Omental fat pad (tissue), 4 donors: ENCODE data around the gene C1QTNF9. TPM values are rescaled to one million over a fixed set of nuclear protein-coding genes. Genes with fewer than 3 reads are reported as not detected.
"Not testable (repeated sequence)": the region's sequence is repeated elsewhere in the genome, so short reads cannot be mapped to it uniquely, and the experiment has no call there.

Experiments used
- ATAC-seq: fragments of 150-250 bp; one replicate; pipeline ENCODE4 v1.9.1; 2016; ENCODE audit warnings: mild to moderate bottlenecking, moderate library complexity; ENCODE audit not compliant: low FRiP score
- DNase-seq: peaks from one replicate; pipeline ENCODE4 v3.0.0-alpha.2; 2019; ENCODE audit warnings: low spot score
- total RNA-seq, 4 donors: library from RNA; depleted of rRNA; stranded (reverse); fragments of >200 nt; gene quantifications; one replicate each; pipeline ENCODE4 v1.1.0, GENCODE V29; 2016
- TF ChIP-seq, protein P1 (sequence below), 3 donors: fragments of 450-650 bp; IDR thresholded peaks; one replicate each; pipeline ENCODE4 v1.5.1; 2016 to 2017; ENCODE audit warnings: antibody characterized with exemption in 3 of 3, mild to moderate bottlenecking in 3 of 3, moderate library complexity in 2 of 3

Gene C1QTNF9
- total RNA-seq, 4 donors from 2014 or later = 0.48 to 0.79 (median 0.69) TPM; not detected in 1

GRCh38 chr13:24341439-24341838 lies 32.1 kb downstream of the C1QTNF9 start:
- no peak for ATAC-seq
- DNase-seq = no peak
- TF ChIP-seq, protein P1, sequence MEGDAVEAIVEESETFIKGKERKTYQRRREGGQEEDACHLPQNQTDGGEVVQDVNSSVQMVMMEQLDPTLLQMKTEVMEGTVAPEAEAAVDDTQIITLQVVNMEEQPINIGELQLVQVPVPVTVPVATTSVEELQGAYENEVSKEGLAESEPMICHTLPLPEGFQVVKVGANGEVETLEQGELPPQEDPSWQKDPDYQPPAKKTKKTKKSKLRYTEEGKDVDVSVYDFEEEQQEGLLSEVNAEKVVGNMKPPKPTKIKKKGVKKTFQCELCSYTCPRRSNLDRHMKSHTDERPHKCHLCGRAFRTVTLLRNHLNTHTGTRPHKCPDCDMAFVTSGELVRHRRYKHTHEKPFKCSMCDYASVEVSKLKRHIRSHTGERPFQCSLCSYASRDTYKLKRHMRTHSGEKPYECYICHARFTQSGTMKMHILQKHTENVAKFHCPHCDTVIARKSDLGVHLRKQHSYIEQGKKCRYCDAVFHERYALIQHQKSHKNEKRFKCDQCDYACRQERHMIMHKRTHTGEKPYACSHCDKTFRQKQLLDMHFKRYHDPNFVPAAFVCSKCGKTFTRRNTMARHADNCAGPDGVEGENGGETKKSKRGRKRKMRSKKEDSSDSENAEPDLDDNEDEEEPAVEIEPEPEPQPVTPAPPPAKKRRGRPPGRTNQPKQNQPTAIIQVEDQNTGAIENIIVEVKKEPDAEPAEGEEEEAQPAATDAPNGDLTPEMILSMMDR (IDR thresholded peaks at IDR 0.05) = no peak

DNA sequence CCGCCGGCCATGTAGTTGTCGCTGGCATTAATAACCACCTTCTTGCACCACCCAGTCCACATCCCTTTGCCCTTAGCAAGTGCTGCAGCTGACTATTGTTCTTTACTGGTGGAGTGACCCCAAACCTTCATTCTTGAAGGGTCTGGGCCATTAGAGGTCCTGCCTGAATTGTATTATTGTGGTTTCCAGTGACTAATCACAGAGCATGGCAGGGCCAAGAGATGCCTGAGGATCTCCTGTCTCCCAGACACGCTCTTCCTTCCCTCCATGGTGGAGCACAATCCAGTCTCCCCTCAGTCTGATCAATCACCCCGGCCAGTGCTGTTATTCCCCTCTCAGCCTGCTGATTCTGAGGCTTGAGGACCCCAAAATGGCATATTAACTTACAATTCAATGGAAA lies 39.0 kb downstream of the C1QTNF9 start:
- DNase-seq (no peak), ATAC-seq (no peak)
- TF ChIP-seq, protein P1 (IDR thresholded peaks at IDR 0.05) = no peak

DNA sequence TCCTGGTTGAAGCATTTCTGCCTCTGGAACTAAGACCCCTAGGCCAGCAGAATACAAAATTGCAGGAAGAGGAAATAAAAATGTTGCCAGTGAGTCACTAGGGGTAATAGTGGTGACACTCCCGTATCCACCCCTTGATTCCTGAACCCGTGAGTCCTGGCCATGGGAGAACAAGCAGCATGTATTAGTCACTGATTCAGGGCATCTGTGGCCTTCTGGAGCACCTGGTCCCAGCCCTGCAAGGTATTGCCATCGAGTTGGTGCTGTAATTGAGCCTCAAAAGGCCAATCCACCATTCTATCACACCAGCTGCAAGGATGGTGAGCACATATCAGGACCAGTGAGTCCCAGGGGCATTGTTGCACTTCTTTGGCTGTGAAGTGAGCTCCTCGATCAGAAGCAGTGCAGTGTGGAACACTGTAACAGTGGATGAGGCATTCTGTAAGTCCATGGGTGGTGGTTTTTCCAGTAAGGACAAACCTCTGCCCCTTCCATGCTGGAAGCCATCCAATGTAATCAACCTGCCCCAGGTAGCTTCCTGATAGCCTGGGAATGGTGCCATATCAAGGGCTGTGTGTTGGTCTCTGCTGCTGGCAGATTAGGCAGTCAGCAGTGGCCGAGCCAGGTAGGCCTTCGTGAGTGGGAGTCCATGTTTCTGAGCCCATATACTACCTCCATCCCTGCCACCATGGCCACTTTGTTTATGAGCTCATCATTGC lies 39.6 kb downstream of the C1QTNF9 start:
- DNase-seq (no peak), ATAC-seq (no peak)
- TF ChIP-seq, protein P1 (IDR thresholded peaks at IDR 0.05) = no peak

DNA sequence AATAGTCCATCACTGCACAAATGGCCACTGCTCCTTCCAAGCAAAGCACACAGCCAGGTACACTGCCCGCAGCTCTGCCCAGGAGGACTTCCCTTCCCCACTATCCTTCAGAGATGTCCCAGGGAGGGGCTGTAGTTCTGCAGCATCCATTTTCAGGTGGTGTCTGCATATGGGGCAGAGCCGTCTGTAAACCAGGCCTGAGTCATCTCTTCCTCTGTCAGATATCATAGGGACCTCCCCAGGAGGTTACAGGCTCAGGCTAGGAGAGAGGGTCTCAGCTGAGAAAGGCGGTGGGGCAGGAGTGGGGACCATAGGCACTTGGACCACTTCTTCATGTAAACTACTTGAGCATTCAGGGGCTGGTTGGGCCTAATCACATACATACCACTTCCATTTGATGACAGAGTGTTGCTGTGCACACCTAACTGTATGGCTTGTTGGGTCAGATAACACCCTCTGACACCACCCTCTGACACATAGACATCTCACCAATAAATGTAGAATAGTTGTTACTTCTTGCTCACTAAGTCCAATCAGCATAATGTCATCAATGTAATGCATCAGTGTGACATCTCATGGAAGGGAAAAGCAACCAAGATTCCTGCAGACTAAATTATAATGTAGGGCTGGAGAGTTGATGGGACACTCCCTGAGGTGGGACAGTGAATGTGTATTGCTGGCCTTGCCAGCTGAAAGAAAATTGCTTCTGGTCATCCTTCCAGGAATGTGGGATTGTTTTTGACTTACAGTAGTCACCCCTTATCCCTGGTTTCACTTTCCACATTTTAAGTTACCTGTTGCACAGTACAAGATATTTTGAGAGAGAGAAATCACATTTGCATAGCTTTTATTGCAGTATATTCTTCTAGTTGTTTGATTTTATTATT lies 40.6 kb downstream of the C1QTNF9 start:
- ATAC-seq = not testable (repeated sequence)

GRCh38 chr13:24351423-24351822 lies 42.0 kb downstream of the C1QTNF9 start:
- TF ChIP-seq, protein P1 (IDR thresholded peaks at IDR 0.05) = no peak
- DNase-seq = no peak
- no peak for ATAC-seq

More for the DNA sequence above, 40.6 kb downstream of the C1QTNF9 start:
- DNase-seq = not testable (repeated sequence)

GRCh38 chr13:24353736-24354135 lies 44.4 kb downstream of the C1QTNF9 start:
- no peak for DNase-seq
- TF ChIP-seq, protein P1 (IDR thresholded peaks at IDR 0.05) = no peak
- no peak for ATAC-seq

DNA sequence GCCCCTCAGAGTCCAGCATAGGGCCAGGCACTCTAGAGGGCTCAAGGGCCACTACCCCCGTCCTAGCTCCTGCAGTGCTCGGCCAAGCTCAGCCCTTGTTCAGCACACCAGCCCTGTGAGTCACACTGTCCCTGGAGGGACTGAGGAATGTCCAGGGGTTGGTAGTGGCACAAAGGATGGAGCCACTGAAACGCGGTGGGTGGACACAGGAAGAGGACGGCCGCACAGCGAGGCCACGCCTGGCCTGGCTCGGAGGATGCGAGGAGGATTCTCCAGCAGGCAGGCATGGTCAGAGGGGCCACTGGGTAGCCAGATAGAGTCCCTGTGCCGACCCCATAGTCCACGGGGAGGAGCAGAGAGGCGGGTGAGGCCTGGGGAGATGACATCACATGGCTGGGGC lies 45.7 kb downstream of the C1QTNF9 start:
- ATAC-seq (no peak), DNase-seq (no peak)

More for the DNA sequence above, 45.7 kb downstream of the C1QTNF9 start:
- TF ChIP-seq, protein P1 (IDR thresholded peaks at IDR 0.05) = no peak
